HG02943 (cell line): ENCODE results near the gene SLC9A3.

Source experiments
- ATAC-seq: cut with Tn5 transposase; IDR thresholded peaks from one replicate; pipeline ENCODE4 v1.9.1; 2021; ENCODE audit warnings: mild to moderate bottlenecking, low read depth, moderate library complexity; ENCODE audit not compliant: unreplicated experiment

Gene SLC9A3

GRCh38 chr5:422323-423232, 101.7 kb downstream of the SLC9A3 start:
- no peak for ATAC-seq

- ATAC-seq, result no peak
These were observed 102.3 kb downstream of the SLC9A3 start for GRCh38 chr5:421901-422300.

DNA sequence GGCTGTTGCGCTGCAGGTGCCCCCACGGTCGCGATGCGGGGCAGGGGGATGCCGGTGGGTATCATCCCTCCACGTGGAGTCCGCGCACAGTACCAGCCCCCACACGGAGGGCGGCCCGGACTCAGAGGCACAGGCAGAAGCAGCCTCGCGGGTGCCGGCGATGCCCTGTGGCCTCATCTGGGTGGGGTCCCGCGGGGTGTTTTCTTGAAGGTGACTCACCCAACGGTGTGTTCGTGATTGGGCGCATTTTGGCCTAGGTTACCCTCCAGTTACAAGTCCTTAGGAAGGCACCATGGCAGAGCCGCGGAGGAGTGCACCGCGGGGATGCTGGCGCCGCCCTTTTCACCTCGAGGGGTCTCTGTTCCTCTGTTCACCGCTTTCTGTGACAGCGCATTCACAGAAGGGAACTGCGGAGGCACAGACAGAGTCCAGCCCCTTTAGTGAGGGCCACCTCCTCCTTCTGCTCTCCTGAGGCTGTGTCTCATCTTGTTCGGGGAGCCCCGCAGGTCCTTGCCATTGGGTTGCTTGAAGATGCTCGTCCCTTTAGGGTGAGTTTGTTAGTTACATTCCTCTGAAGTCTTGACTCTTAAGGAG, 102.9 kb downstream of the SLC9A3 start:
- no peak for ATAC-seq

GRCh38 chr5:420632-421286, 103.5 kb downstream of the SLC9A3 start:
- no peak for ATAC-seq
